Right ventricle myocardium inferior (tissue), 1 donor: Measurements from ENCODE around the gene CBY2. TPM values are rescaled to one million over a fixed set of nuclear protein-coding genes. Genes with fewer than 3 reads are reported as not detected.
"Not testable (repeated sequence)": the region's sequence is repeated elsewhere in the genome, so short reads cannot be mapped to it uniquely, and the experiment has no call there.

Experiments
- ATAC-seq: fragments of 200-7000 bp; cut with Tn5 transposase; one replicate; pipeline ENCODE4 v1.9.1; 2020; ENCODE audit warnings: mild to moderate bottlenecking, moderate library complexity
- DNase-seq: peaks from one replicate; pipeline ENCODE4 v3.0.0; 2021; ENCODE audit errors: missing footprints
- intact Hi-C: fragments of 100-400 bp; cut with DNase I; formaldehyde crosslinking; loops from one replicate; pipeline ENCODE4 v1.11.0; 2022
- long read RNA-seq: library from polyadenylated mRNA; unstranded; transcript quantifications from one replicate; pipeline ENCODE4 v2.0.0, GENCODE V29; 2021
- total RNA-seq: library from RNA; stranded (reverse); fragmentation: NEBNext Ultra II Directional; extraction: Animal tissue kit (Norgen Biotek cat#: 25700); gene quantifications from one replicate; pipeline ENCODE4 v1.2.1, GENCODE V29; 2021
- donor health status: DM: no; HTN: yes; CAD: no; lungs with severe emphysema.

The CBY2 gene, protein sequence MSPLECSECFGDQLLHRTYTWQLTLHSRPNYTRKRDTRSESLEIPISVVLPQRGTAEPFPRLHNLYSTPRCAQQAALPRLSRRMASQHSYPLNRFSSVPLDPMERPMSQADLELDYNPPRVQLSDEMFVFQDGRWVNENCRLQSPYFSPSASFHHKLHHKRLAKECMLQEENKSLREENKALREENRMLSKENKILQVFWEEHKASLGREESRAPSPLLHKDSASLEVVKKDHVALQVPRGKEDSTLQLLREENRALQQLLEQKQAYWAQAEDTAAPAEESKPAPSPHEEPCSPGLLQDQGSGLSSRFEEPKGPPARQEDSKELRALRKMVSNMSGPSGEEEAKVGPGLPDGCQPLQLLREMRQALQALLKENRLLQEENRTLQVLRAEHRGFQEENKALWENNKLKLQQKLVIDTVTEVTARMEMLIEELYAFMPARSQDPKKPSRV
- total RNA-seq, result not detected
- long read RNA-seq, result 0 reads

DNA sequence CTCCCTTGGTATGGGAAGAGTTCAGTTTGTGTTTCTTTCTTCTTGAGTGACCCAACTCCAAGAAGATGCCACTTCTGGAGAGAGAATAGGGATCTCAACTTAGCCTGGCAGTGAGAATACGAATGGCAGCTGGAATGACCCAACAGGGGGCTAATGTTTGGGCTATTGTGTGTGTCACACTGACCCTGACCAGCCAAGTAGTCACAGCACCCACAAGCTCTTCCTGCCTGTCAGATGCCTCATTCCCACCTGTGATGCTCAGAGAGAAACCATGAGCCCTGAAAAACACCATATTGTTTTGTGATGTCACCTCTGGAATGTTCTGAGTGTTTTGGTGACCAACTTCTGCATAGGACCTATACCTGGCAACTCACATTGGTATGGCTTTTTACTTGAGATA is at the start of gene CBY2:
Gene CBY2, plus strand, starts transcription at position 233 of the 400 bp plus-strand sequence. Its CDS starts 71 bp downstream, at position 304.
- DNase-seq (no peak), ATAC-seq (no peak)
- intact Hi-C loops, result no loop called here

DNA sequence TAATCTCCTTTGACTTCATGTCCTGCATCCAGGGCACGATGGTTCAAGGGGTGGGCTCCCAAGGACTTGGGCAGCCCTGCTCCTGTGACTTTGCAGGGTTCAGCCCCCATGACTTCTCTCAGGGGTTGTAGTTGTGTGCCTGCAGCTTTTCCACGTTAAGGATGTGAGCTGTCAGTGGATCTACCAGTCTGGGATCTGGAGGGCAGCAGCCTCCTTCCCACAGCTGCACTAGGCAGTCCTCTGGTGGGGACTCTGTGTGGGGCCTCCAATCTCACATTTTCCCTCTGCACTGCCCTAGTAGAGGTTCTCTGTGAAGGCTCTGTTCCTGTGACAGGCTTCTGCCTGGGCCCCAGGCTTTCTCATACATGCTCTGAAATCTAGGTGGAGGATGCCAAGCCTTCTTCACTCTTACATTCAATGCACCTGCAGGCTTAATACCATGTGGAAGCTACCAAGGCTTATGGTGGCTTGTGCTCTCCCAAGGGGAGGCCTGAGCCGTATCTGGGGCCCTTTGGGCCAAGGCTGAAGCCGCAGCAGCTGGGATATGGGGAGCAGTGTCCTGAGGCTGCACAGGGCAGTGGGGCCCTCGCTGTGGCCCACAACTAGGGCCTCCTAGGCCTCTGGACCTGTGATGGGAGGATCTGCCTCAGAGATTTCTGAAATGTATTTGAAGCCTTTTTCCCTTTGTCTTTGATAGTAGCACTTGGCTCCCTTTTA is 47.3 kb upstream of the CBY2 start:
- ATAC-seq (no peak), DNase-seq (no peak)
- intact Hi-C loops, result no loop called here

DNA sequence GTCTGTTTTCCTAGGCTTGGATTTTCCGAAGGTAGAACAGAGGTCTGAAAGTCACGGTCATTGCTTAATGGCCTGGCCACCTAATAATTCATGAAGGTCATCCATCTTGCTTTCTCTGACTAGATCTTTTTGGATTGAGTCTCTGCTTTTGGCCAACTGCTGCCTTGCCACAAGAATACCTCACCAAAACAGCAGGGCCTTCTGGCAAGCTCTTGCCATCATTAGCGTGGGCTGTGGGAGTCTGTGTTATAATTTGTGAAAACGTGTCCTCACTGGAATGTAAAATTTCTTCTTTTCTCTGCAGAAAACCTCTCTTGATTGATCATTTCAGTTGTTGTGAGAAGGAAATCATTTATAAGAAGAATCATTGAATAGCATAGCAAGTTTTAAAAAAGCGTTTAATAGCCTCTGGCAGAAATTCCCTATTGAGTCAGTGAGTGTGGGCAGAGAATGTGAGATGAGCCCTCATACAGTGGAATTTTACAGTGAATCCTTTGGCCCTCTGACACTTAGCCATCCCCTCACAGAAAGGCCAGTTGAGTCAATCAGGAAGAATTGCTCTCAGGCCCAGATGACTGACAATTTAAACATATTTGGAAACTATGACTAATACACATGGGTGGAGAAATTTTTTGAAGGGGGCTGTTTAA is 43.4 kb upstream of the CBY2 start:
- DNase-seq (no peak), ATAC-seq (no peak)
- intact Hi-C loops, result no loop called here

GRCh38 chr13:45659536-45659935 is 42.6 kb upstream of the CBY2 start:
- intact Hi-C loops, result no loop called here
- ATAC-seq (no peak), DNase-seq (no peak)

- DNase-seq, ATAC-seq: not testable (repeated sequence)
These were observed 41.7 kb upstream of the CBY2 start for GRCh38 chr13:45660458-45660857.

DNA sequence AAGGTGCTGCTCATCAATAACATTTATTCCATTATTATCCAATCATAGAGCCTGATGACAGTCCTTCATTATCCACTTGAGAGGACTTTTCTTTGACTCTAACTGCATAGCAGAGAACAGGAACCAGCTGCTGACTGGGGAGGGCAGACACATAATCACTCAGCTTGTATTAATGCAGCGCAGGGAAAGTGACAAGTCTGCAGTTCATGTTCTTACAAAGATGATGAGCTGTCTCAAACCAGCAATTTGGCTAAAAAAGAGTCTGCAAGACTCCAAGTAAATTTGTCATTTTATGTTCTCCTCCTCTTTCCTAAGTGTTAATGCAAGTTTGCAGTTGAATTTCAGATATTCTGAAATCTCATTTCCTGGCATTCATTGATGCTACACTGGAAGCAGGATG is 40.0 kb upstream of the CBY2 start:
- intact Hi-C loops, result no loop called here
- DNase-seq (no peak), ATAC-seq (no peak)

More at GRCh38 chr13:45660458-45660857, 41.7 kb upstream of the CBY2 start:
- intact Hi-C loops, result not testable (repeated sequence)

DNA sequence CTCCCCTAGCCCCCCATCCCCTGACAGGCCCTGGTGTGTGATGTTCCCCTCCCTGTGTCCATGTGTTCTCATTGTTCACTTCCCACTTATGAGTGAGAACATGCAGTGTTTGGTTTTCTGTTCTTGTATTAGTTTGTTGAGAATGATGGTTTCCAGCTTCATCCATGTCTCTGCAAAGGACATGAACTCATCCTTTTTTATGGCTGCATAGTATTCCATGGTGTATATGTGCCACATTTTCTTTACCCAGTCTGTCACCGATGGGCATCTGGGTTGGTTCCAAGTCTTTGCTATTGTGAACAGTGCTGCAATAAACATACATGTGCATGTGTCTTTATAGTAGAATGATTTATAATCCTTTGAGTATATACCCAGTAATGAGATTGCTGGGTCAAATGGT is 39.2 kb upstream of the CBY2 start:
- DNase-seq, intact Hi-C loops, ATAC-seq: not testable (repeated sequence)

- ATAC-seq, intact Hi-C loops: not testable (repeated sequence)
These were observed 32.5 kb upstream of the CBY2 start for GRCh38 chr13:45669626-45670025.

GRCh38 chr13:45670189-45670885 is 31.8 kb upstream of the CBY2 start:
- intact Hi-C loops, result no loop called here
- ATAC-seq, result no peak
- no peak for DNase-seq

More at GRCh38 chr13:45669626-45670025, 32.5 kb upstream of the CBY2 start:
- not testable (repeated sequence) for DNase-seq

DNA sequence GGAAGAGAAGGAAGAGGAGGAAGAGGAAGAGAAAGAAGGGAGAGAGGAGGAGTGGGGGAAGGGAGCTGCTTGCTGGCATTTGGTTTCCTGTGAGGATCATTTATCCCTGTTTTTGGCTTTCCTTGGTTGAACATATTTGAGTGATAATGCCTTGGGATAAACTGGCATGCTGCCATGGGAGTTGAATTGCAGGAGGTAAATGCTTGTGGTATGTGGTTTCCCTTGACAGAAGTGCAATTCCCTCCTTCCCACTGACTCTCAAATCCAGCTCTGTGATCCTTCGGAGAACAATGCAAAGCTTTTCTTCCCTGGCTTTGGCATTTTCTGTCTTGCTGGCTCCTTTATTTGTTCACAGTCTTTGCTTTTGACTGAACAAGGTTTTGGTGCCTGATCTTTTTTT is 27.2 kb upstream of the CBY2 start:
- ATAC-seq (no peak), DNase-seq (no peak)
- intact Hi-C loops, result no loop called here

DNA sequence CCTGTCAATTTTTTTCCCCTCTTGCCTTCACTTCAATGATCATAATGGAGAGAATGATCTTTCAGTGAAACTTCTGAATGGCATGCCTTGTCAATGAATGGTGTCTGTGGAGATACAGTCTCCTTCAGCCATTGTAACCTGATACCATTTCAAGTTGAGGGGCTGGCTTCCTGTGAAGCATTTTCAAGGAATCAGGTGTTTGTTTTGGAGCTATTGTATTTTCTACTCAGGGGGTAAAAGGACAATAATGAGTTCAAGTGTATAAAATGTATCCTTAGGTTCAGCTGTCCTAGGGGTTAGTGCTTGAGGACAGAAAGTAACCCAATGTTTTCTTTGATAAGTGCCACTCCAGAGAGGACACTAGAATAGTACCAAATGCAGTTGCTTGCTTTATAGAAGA is 23.8 kb upstream of the CBY2 start:
- ATAC-seq, result no peak

DNA sequence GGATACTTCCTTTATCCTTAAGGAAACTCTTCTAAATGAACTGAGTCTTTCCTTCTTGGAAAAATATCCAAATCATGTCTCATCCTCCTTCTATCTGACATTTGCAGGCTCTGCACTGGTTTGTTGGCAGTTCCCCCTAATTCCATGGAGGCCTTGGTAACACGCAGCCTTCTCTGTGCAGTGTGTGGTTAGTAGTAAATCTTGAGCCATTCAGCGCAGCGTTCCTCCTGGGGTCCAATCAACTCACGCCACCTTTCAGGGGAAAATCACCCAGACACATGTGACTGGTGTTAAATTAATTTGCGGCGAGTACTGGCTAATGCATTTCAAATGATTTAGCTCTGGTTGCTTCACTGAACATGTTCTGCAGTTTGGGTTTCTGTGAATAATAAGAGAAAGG is 21.0 kb upstream of the CBY2 start:
- no peak for DNase-seq
- no peak for ATAC-seq
- intact Hi-C loops, result no loop called here

More for the DNA sequence above, 23.8 kb upstream of the CBY2 start:
- no peak for DNase-seq
- intact Hi-C loops, result no loop called here

GRCh38 chr13:45682494-45683008 is 19.6 kb upstream of the CBY2 start:
- DNase-seq (no peak), ATAC-seq (no peak)
- intact Hi-C loops, result no loop called here

DNA sequence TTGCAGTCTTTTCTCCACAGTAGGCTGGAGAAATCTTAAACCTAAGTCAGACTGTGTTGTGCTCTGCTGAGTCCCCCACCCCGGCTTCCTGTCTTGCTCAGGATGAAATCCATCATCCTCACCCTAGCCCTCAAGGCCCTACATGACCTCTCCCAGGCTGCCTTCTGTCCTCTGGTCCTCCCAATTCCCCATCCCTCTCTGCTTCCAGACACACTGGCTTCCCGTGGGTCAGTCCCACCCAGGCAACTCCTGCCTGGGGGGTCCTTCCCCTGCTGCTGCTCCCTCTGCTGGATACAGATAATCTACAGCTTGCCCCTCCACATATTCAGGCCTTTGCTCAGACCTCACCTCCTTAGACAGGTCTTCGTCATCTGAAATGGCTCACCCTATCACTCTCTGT is 18.4 kb upstream of the CBY2 start:
- intact Hi-C loops, result no loop called here
- ATAC-seq, result no peak
- DNase-seq, result no peak

- ATAC-seq (no peak), DNase-seq (no peak)
- intact Hi-C loops, result no loop called here
These were observed 13.5 kb upstream of the CBY2 start for GRCh38 chr13:45688577-45688976.

DNA sequence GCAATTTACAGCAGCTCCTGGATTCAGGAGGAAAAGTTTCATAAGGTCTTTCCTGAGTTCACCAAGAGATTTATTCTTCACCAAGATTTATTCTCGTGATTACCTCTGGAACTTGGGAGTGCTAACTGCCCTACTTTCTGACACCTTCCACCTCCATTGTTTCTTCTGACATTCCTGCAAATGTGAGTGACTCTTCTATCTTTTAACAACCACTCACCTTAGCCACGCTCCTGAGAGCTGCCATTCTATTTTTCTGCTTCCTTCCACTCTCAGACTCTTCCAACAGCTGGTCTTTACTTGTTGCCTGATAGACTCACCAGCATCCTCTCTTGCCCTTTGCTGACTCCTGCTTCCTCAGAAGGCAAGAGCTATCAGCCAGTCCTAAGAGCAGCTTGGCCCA is 11.5 kb upstream of the CBY2 start:
- no peak for ATAC-seq
- DNase-seq, result no peak
- intact Hi-C loops, result no loop called here

GRCh38 chr13:45691251-45691650 is 10.9 kb upstream of the CBY2 start:
- intact Hi-C loops, result no loop called here
- no peak for ATAC-seq
- DNase-seq, result no peak

DNA sequence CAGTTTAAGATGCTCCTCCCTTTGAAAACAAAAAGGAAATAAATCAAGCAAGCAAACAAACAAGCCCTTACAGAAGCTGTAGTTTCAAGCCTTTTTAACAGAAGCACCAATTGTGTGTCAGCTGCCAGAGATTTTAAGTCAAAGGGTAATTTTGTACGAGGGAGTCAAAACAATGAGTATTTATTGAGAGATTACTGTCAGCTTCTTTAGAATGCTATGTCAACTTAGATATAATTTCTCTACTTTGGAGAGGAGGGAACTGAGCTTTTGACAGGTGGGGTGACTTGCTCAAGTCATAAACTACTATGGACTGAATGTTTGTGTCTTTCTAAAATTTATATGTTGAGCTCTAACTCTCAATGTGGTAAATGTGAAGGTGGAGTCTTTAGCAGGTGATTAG is 10.5 kb upstream of the CBY2 start:
- DNase-seq, result no peak
- no peak for ATAC-seq
- intact Hi-C loops, result no loop called here
